K562 (cell line): ENCODE data around the gene FAAP100. TPM values are rescaled to one million over a fixed set of nuclear protein-coding genes. Genes with fewer than 3 reads are reported as not detected.

Source experiments
- ADNP ChIP-seq: fragments of 200-800 bp; sonication (Bioruptor generic); IDR thresholded peaks from 2 replicates; pipeline ENCODE4 v1.6.1; 2016; ENCODE audit warnings: missing genetic modification characterization, missing compliant biosample characterization
- ARID2 ChIP-seq: fragments of 450-650 bp; IDR thresholded peaks from 2 replicates; pipeline ENCODE4 v1.6.1; 2017; ENCODE audit warnings: antibody characterized with exemption, mild to moderate bottlenecking
- CUX1 ChIP-seq: fragments of 200-800 bp; sonication (Bioruptor generic); IDR thresholded peaks from 2 replicates; pipeline ENCODE4 v1.6.1; 2016; ENCODE audit warnings: missing genetic modification characterization, missing compliant biosample characterization
- ERF ChIP-seq: fragments of 450-650 bp; formaldehyde crosslinking; IDR thresholded peaks from 2 replicates; pipeline ENCODE4 v1.4.0; 2020; ENCODE audit warnings: mild to moderate bottlenecking, mixed read lengths
- FOXA3 ChIP-seq, 2 experiments: fragments of 450-650 bp in 1 of 2; sonication (generic) in 1 of 2; formaldehyde crosslinking; IDR thresholded peaks in 1 of 2; conservative IDR thresholded peaks in 1 of 2; 2 replicates each; pipeline versions ENCODE4 v1.4.0 to v1.8.0; 2020 to 2022; ENCODE audit warnings: mild to moderate bottlenecking in 2 of 2, missing genetic modification reagents in 1 of 2
- FUS ChIP-seq: fragments of 200-400 bp; formaldehyde crosslinking; optimal IDR thresholded peaks from 2 replicates; pipeline ENCODE3; 2017; ENCODE audit warnings: low read depth, low read length
- HLTF ChIP-seq: fragments of 450-650 bp; IDR thresholded peaks from 2 replicates; pipeline ENCODE4 v1.6.1; 2016
- IRF2 ChIP-seq: sonication (generic); formaldehyde crosslinking; IDR thresholded peaks from 2 replicates; pipeline ENCODE4 v1.8.1; 2022; ENCODE audit warnings: mild to moderate bottlenecking, missing genetic modification reagents
- RERE ChIP-seq: sonication (generic); formaldehyde crosslinking; IDR thresholded peaks from 2 replicates; pipeline ENCODE4 v1.8.0; 2023; ENCODE audit warnings: missing genetic modification reagents, mild to moderate bottlenecking, borderline replicate concordance
- SNRNP70 ChIP-seq: fragments of 200-400 bp; formaldehyde crosslinking; optimal IDR thresholded peaks from 2 replicates; pipeline ENCODE3; 2017; ENCODE audit warnings: low read depth, low read length
- SP1 ChIP-seq: sonication (generic); formaldehyde crosslinking; IDR thresholded peaks from 2 replicates; pipeline ENCODE4 v1.8.1; 2022; ENCODE audit warnings: mild to moderate bottlenecking, missing genetic modification reagents
- STAG1 ChIP-seq: sonication (generic); formaldehyde crosslinking; IDR thresholded peaks from 2 replicates; pipeline ENCODE4 v1.5.0; 2020; ENCODE audit warnings: missing genetic modification reagents, borderline replicate concordance
- TCFL5 ChIP-seq: fragments of 250-450 bp; sonication (Bioruptor Pico); conservative IDR thresholded peaks from 2 replicates; pipeline ENCODE4 v1.6.1; 2021; ENCODE audit warnings: mild to moderate bottlenecking, moderate library complexity, matching md5 sums
- TOE1 ChIP-seq, 2 experiments: fragments of 450-650 bp in 1 of 2; sonication (generic) in 1 of 2; formaldehyde crosslinking in 1 of 2; IDR thresholded peaks; 2 replicates each; pipeline versions ENCODE4 v1.7.1 to v1.8.0; 2016 to 2022; ENCODE audit warnings: borderline replicate concordance in 2 of 2, mild to moderate bottlenecking in 2 of 2, antibody characterized with exemption in 1 of 2, inconsistent platforms in 1 of 2, low read depth in 1 of 2, missing genetic modification reagents in 1 of 2, moderate library complexity in 1 of 2
- ZNF778 ChIP-seq: fragments of 450-650 bp; formaldehyde crosslinking; IDR thresholded peaks from 2 replicates; pipeline ENCODE4 v1.4.0; 2020; ENCODE audit warnings: mild to moderate bottlenecking, moderate library complexity
- ZNF830 ChIP-seq: fragments of 250-450 bp; sonication (Bioruptor Pico); IDR thresholded peaks from 2 replicates; pipeline ENCODE4 v1.5.0; 2021; ENCODE audit warnings: mild to moderate bottlenecking
- ZSCAN32 ChIP-seq: fragments of 450-650 bp; formaldehyde crosslinking; IDR thresholded peaks from 2 replicates; pipeline ENCODE4 v1.4.0; 2020; ENCODE audit warnings: mild to moderate bottlenecking, moderate library complexity
- polyA plus RNA-seq, 8 experiments: library from polyadenylated mRNA; depleted of rRNA in 4 of 8; stranded (reverse) in 5 of 8; unstranded in 3 of 8; fragments of >200 nt; fragmentation: Nextera tagmentation in 2 of 8; fragmentation: Illumina TruSeq in 1 of 8; extraction: Ambion mirVana in 2 of 8; extraction: Trizol in 1 of 8; gene quantifications; 2 replicates each; pipeline versions ENCODE4 v1.2.1 to v1.2.3, GENCODE V29; 2011 to 2014; ENCODE audit warnings: inconsistent platforms in 1 of 8, missing spikeins in 1 of 8
- total RNA-seq, 7 experiments: library from RNA; depleted of rRNA in 6 of 7; stranded (reverse); fragments of >200 nt in 6 of 7; fragmentation: Illumina TruSeq in 2 of 7; extraction: Trizol in 2 of 7; gene quantifications; 2 replicates each; pipeline versions ENCODE4 v1.2.1 to v1.2.3, GENCODE V29; 2011 to 2021; ENCODE audit warnings: low replicate concordance in 1 of 7

FAAP100 gene
- total and polyA plus RNA-seq, 9 of the 15 experiments (the other 6 are each of a cell fraction or from before 2014, with no cell fraction given) = 0.31 to 51.2 (median 12.6) TPM

- TF ChIP-seq TOE1 (IDR thresholded peaks at IDR 0.05; ENCODE audit: borderline replicate concordance) (no peak), TOE1 (CRISPR knock-in tag; IDR thresholded peaks at IDR 0.05; ENCODE audit: borderline replicate concordance, low read depth) (no peak), ZSCAN32 (CRISPR knock-in tag) (no peak), SP1 (CRISPR knock-in tag) (no peak), FOXA3 (CRISPR knock-in tag; conservative IDR thresholded peaks at IDR 0.05 in 1 of 2, IDR thresholded peaks at IDR 0.05 in 1 of 2) (no peak), ZNF830 (CRISPR knock-in tag) (peak; percentile 84; the same call in 1 of the 2 replicates), ARID2 (no peak), SNRNP70 (no peak), CUX1 (CRISPR knock-in tag) (no peak; the same call in 1 of the 2 replicates), ADNP (tag) (no peak), RERE (CRISPR knock-in tag) (no peak), TCFL5 (CRISPR knock-in tag) (no peak), ZNF778 (CRISPR knock-in tag) (no peak), FUS (no peak), STAG1 (CRISPR knock-in tag) (0 out of 2 replicates have a peak, but pooled peaks have one; percentile 3), IRF2 (CRISPR knock-in tag) (no peak), ERF (CRISPR knock-in tag) (no peak), HLTF (no peak)
Observed at GRCh38 chr17:81512562-81513371, 39.4 kb downstream of the FAAP100 start, which contains the start of gene ACTG1 (continued).
